HG03558 (cell line): ENCODE data around the gene TSHR.
"Not testable (repeated sequence)": the region's sequence is repeated elsewhere in the genome, so short reads cannot be mapped to it uniquely, and the experiment has no call there.

Source experiments
- ATAC-seq: cut with Tn5 transposase; IDR thresholded peaks from one replicate; pipeline ENCODE4 v1.9.1; 2021; ENCODE audit warnings: moderate number of reproducible peaks; ENCODE audit not compliant: unreplicated experiment; ENCODE audit errors: extremely low read depth

TSHR gene

GRCh38 chr14:80948291-80948690 is 7.1 kb upstream of the TSHR start:
- no peak for ATAC-seq

GRCh38 chr14:80951491-80951890 is 3.9 kb upstream of the TSHR start:
- no peak for ATAC-seq

- ATAC-seq = not testable (repeated sequence)
These were observed 2.2 kb upstream of the TSHR start for GRCh38 chr14:80953211-80953610.

- no peak for ATAC-seq
These were observed 628 bp upstream of the TSHR start for GRCh38 chr14:80954687-80955299.

DNA sequence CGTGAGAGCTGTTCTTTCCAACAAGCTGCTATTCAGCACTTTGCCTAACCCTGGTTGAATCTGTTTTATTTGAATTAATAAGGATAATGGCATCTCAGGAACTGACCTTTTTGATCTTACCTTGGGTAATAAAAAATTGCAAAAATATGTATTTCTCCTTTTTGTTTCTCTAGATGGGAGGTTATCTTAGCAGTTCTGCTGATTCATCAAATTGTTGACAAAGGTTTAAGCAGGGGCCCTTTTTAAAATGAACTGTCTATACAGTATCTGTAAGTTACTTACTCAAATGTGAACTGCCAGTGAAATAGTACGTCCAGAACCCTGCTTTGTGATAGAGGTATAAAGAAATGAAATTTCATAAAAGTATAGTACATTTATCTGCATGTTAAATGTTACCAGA is 681 bp downstream of the TSHR start:
- ATAC-seq = no peak

GRCh38 chr14:80956922-80957321 is 1.5 kb downstream of the TSHR start:
- no peak for ATAC-seq

- ATAC-seq = no peak
These were observed 2.2 kb downstream of the TSHR start for GRCh38 chr14:80957613-80958012.

GRCh38 chr14:80958226-80958625 is 2.8 kb downstream of the TSHR start:
- ATAC-seq = no peak

GRCh38 chr14:80958939-80959338 is 3.5 kb downstream of the TSHR start:
- ATAC-seq = no peak

DNA sequence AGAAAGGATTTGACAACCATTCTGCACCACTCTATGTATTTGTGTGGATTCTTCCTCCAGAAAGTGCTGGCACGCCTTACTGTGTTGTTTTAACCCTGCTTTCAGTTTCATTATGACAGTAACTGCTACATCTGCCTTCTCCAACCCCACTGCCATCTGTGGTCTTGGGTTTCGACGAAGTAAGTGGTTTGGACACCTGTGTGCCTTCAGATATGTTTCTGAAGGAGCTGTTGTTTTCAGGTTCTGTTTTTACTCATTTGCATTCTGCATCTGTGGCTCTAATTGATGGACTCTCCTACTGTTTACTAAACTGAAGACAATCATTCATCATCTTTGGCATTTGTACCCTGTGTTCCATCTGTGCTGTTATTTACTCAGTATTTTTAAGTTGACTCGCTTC is 4.1 kb downstream of the TSHR start:
- peak; percentile 99 for ATAC-seq

DNA sequence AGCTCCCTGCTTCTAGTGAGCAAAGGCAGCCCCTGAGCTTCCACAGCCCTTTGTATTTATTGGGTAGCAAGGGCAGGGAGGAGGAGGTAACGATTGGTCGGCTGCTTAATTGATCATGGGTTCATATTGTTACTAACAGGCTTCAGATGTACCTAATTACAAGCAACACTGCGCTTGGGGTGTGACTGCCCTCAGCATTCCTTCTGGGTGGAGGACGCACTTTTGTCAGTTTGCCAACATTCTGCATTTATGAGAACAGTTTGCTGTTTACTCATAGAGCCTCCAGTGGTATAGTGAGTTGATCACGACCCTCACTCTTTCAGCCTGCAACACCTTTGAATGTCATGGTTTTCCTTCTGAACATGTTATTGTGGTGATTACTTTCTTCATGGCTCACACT is 9.6 kb downstream of the TSHR start:
- no peak for ATAC-seq

DNA sequence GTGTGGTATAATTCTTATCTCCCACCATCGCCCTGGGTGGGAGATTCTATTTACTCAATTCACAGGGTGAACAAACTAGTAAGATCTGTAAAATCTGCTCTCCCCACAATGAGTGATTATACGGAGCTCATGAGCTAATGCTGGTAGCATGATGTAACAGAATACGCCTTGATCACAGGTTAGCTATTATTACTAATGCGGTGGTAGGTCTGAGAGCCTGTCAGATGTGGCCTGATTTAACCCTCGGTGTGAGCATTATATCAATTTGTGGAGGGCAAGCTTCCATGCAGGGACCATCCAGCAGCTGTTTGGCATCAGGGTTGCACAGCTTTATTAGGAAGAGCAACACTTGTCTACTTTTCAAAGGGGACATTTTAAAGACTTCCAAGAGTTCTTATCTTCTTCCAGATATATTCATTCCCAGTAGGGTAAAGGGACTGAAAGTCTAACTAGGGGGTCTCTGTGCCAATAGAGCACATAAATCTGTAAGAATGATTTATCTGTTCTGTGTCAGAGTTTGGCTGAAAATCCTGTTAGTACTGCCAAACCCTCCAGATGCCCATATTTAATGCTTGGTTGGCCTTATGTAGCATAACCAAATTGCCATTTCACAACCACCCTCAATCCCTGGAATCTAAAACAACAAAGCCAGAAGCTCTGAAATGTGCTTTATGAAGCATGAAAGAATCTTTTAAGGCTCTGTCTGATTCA is 18.7 kb downstream of the TSHR start:
- ATAC-seq = no peak

- no peak for ATAC-seq
These were observed 19.3 kb downstream of the TSHR start for GRCh38 chr14:80974679-80975078.

GRCh38 chr14:80977221-80977620 is 21.8 kb downstream of the TSHR start:
- ATAC-seq = no peak

DNA sequence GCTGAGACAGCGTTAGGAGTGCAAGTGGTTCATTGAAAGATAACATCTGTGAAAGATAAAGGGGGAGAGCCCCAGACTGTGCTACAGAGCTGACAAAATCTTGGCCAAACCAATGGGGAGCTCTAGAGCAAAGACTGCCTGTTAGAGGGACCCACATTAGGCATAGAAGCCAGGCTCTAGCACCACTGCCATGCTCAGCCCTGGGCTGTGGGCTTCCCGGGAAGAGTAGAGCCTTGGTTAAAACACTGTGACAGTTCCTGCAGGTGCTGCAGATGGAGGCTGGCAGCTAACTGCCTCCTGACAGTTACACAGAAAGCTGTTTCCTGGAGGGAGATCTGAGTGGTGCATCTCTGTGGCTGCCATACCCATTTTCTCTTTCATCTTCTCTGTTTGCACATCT is 23.0 kb downstream of the TSHR start:
- ATAC-seq = no peak

- ATAC-seq = no peak
These were observed 24.5 kb downstream of the TSHR start for GRCh38 chr14:80979951-80980350.

DNA sequence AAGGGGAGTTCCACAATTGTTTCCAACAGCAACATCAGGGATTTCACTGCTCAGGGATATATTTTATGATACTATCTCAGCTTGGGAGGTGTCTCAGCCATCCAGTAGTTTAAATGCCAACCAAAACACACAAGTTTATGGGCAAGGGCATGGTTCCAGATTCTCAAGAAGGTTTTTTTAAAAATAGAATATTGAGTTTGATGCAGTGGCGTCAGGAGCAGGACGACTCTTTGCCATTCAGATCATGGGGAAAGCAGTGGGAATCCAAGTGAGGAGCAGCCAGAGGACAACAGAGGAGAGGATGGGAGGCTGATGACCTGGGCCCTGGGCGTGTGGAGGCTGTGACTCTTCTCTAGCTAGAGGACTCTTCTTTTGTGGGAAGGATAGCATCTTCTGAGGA is 25.7 kb downstream of the TSHR start:
- ATAC-seq = no peak

- no peak for ATAC-seq
These were observed 26.3 kb downstream of the TSHR start for GRCh38 chr14:80981673-80982072.

DNA sequence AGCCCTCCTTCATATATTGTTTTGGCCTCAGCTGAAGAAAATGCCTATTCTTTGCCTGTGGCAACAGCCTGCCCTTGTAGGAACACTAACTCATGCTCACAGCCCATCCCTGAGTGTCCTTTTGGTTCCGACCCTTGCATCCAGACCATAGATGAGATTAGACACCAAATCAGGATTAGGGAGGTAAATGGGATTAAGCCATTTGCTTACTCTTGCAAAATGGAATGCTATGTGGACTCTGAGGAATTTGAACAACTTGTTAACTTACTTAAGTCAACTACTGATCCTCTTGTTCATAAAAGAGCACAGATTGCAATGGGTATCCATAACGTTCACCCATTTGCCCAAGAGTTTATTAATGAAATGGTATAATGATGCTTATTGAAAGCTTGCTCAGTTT is 27.3 kb downstream of the TSHR start:
- no peak for ATAC-seq

GRCh38 chr14:80987235-80988032 is 32.0 kb downstream of the TSHR start:
- no peak for ATAC-seq

DNA sequence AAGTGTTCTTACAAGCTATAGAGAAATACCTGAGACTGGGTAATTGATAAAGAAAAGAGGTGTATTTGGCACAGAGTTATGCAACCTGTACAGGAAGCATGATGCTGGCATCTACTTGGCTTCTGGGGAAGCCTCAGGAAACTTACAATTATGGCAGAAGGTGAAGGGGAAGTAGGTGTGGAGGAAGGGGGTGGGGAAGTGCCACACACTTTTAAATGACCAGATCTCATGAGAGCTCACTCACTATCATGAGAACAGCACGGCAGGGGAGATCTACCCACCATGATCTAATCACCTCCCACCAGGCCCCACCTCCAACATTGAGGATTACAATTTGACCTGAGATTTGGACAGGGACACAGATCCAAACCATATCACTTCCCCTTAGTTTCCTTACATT is 32.8 kb downstream of the TSHR start:
- no peak for ATAC-seq
